Caki2 (cell line): Measurements from ENCODE around the gene SLC17A7. TPM values are rescaled to one million over a fixed set of nuclear protein-coding genes. Genes with fewer than 3 reads are reported as not detected.
A peak's percentile ranks its signal among the peaks of the same experiment; 100 is the strongest.

Experiments used
- DNase-seq: peaks from one replicate; pipeline ENCODE4 v3.0.0-alpha.2; 2015; ENCODE audit warnings: low read depth
- in situ Hi-C: cut with HindIII; loops from 2 replicates; pipeline ENCODE4 v1.10.0; 2016; ENCODE audit warnings: low sequenced_read_pairs, low pct_unique_long_range_greater_than_20kb, mixed read lengths
- total RNA-seq: library from RNA; depleted of rRNA; stranded (reverse); fragments of >200 nt; shearing (Covaris generic); gene quantifications from 2 replicates; pipeline ENCODE4 v1.2.3, GENCODE V29; 2014; ENCODE audit warnings: low replicate concordance

SLC17A7 gene
- total RNA-seq, 1 experiment from 2014 or later: not detected

- DNase-seq: no peak
- in situ Hi-C loops: no loop called here
Observed at GRCh38 chr19:49432141-49433073, 8.9 kb downstream of the SLC17A7 start.

GRCh38 chr19:49431330-49431749, 10.0 kb downstream of the SLC17A7 start:
- in situ Hi-C loops: no loop called here
- no peak for DNase-seq

GRCh38 chr19:49430678-49431329, 10.5 kb downstream of the SLC17A7 start:
- no peak for DNase-seq
- in situ Hi-C loops: no loop called here

GRCh38 chr19:49430172-49430677, 11.1 kb downstream of the SLC17A7 start:
- in situ Hi-C loops: no loop called here
- no peak for DNase-seq

GRCh38 chr19:49428547-49429451, 12.5 kb downstream of the SLC17A7 start:
- no peak for DNase-seq
- in situ Hi-C loops: no loop called here

- no peak for DNase-seq
- in situ Hi-C loops: no loop called here
Observed at GRCh38 chr19:49427855-49428546, 13.3 kb downstream of the SLC17A7 start.

GRCh38 chr19:49427339-49427738, 14.0 kb downstream of the SLC17A7 start:
- in situ Hi-C loops: no loop called here
- no peak for DNase-seq

GRCh38 chr19:49425922-49426592, 15.3 kb downstream of the SLC17A7 start:
- in situ Hi-C loops: no loop called here
- no peak for DNase-seq

- DNase-seq: no peak
- in situ Hi-C loops: no loop called here
Observed at GRCh38 chr19:49425178-49425577, 16.1 kb downstream of the SLC17A7 start, which contains the start of gene GFY. TSS of gene GFY (plus strand) at chr19:49425388. CDS start at chr19:49426431, 1,043 bp downstream.

GRCh38 chr19:49423985-49424303, 17.4 kb downstream of the SLC17A7 start:
- in situ Hi-C loops: no loop called here

GRCh38 chr19:49423071-49423984, 18.0 kb downstream of the SLC17A7 start, which contains the start of gene PTH2:
TSS of gene PTH2 (minus strand) at chr19:49423441. CDS start at chr19:49423339, 102 bp downstream.
- in situ Hi-C loops: no loop called here
- no peak for DNase-seq

More at GRCh38 chr19:49423985-49424303, 17.4 kb downstream of the SLC17A7 start:
- no peak for DNase-seq

- DNase-seq: no peak
- in situ Hi-C loops: no loop called here
Observed at GRCh38 chr19:49422407-49423070, 18.8 kb downstream of the SLC17A7 start.

GRCh38 chr19:49421878-49422202, 19.5 kb downstream of the SLC17A7 start:
- no peak for DNase-seq
- in situ Hi-C loops: no loop called here

- DNase-seq: peak; percentile 61
- in situ Hi-C loops: no loop called here
Observed at GRCh38 chr19:49421039-49421877, 20.1 kb downstream of the SLC17A7 start.

- in situ Hi-C loops: no loop called here
- DNase-seq: no peak
Observed at GRCh38 chr19:49420227-49420626, 21.1 kb downstream of the SLC17A7 start.
